ENCODE data around the gene CAB39. TPM values are rescaled to one million over a fixed set of nuclear protein-coding genes. Genes with fewer than 3 reads are reported as not detected.

Gene CAB39
- total and polyA plus RNA-seq, 2 donors (not counting 1 experiment from before 2014, with no cell fraction given): 21.7 to 75.7 TPM

GRCh38 chr2:230669386-230669950, 43.2 kb upstream of the CAB39 start:
- H3K4me2 ChIP-seq (replicated peaks; ENCODE audit: low read depth, low read length, poor library complexity, severe bottlenecking): no peak overlapping the region
- Mint-ChIP-seq H3K27ac (no peak overlapping the region), H3K4me1 (peaks cover 42% of the 10 kb centered on the region), H3K9me3 (ENCODE audit: insufficient read depth) (no peaks in the 10 kb centered on the region), H3K27me3 (no peaks in the 10 kb centered on the region), H3K4me3 (no peak overlapping the region)
- no peak overlapping the region for H3K4me3 ChIP-seq (ENCODE audit: control extremely low read depth in 1 of 5, extremely low read depth in 1 of 5, insufficient read depth in 1 of 5, low read depth in 2 of 5, low read length in 4 of 5)
- peaks cover 24 to 44% of the 10 kb centered on the region in 2 donors for H3K4me1 ChIP-seq (ENCODE audit: control insufficient read depth in 2 of 2, insufficient read depth in 2 of 2, low read length in 2 of 2)
- H3K27ac ChIP-seq (ENCODE audit: low read length in 2 of 2): no peak overlapping the region
- H3K27me3 ChIP-seq (replicated peaks in 1 of 4; ENCODE audit: control extremely low read depth in 1 of 4, control insufficient read depth in 3 of 4, insufficient read depth in 4 of 4, low read length in 3 of 4): no peaks in the 10 kb centered on the region
- no peaks in the 10 kb centered on the region for H3K36me3 ChIP-seq (replicated peaks in 1 of 2; ENCODE audit: control extremely low read depth in 1 of 2, control insufficient read depth in 1 of 2, extremely low read depth in 1 of 2, insufficient read depth in 2 of 2, low read length in 1 of 2)
- H4K20me1 ChIP-seq (ENCODE audit: control insufficient read depth, insufficient read depth, low read length, poor library complexity, severe bottlenecking): no peaks in the 10 kb centered on the region
- H2AFZ ChIP-seq (ENCODE audit: insufficient read depth, low read depth, low read length, poor library complexity, severe bottlenecking): no peak overlapping the region
- TF ChIP-seq, protein P1, sequence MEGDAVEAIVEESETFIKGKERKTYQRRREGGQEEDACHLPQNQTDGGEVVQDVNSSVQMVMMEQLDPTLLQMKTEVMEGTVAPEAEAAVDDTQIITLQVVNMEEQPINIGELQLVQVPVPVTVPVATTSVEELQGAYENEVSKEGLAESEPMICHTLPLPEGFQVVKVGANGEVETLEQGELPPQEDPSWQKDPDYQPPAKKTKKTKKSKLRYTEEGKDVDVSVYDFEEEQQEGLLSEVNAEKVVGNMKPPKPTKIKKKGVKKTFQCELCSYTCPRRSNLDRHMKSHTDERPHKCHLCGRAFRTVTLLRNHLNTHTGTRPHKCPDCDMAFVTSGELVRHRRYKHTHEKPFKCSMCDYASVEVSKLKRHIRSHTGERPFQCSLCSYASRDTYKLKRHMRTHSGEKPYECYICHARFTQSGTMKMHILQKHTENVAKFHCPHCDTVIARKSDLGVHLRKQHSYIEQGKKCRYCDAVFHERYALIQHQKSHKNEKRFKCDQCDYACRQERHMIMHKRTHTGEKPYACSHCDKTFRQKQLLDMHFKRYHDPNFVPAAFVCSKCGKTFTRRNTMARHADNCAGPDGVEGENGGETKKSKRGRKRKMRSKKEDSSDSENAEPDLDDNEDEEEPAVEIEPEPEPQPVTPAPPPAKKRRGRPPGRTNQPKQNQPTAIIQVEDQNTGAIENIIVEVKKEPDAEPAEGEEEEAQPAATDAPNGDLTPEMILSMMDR (IDR thresholded peaks at IDR 0.05): no peak
- no peak for TF ChIP-seq EZH2 (IDR thresholded peaks at IDR 0.05; ENCODE audit: borderline replicate concordance, insufficient read depth, low read depth, low read length, poor library complexity, severe bottlenecking)
- intact Hi-C loops (cut with micrococcal nuclease): no loop called here
- 96% methylated on average over 7 of the region's 8 CpGs for WGBS (ENCODE audit: insufficient coverage)
- DNase-seq: no peak
- POLR2A ChIA-PET: interaction anchor here (0.6 kb wide), 2 partner anchors 36 to 41 kb away, joined by 3 to 4 read pairs; no protein-coding TSS in a partner anchor
- no peaks in the 10 kb centered on the region for H3K9me3 ChIP-seq (ENCODE audit: control extremely low read depth in 1 of 3, control insufficient read depth in 2 of 3, insufficient read depth in 1 of 3, low read length in 2 of 3)
- CTCF ChIA-PET: interaction anchor here (1.0 kb wide), 1 partner anchor 129 kb away, joined by 3 read pairs; no protein-coding TSS in a partner anchor
- ATAC-seq (ENCODE audit: low read depth): no peak
- H3K9ac ChIP-seq (ENCODE audit: low read length): no peak overlapping the region
- H3K79me2 ChIP-seq (ENCODE audit: control insufficient read depth, insufficient read depth, low read length): no peaks in the 10 kb centered on the region

DNA sequence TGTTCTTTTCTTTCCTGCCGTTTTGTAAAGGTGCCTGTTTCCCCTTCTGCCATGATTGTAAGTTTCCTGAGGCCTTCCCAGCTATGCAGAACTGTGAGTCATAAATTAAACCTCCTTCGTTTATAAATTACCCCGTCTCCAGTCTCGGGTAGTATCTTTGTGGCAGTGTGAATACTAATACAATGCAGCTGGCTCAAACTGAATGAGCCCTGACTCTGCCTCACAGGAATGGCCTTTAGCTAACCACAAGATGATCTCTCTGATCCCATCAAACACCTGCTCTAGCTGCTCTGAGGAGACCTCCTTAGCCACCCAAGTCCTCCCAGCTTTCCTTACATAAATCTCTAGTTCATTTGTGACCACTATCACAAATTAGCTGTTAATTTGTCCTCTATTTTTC, 41.5 kb upstream of the CAB39 start:
- POLR2A ChIA-PET: no interaction called here
- CTCF ChIA-PET: interaction anchor here (0.6 to 1.4 kb wide), 3 partner anchors 9 to 1909 kb away, joined by 3 to 4 read pairs (median 3); no protein-coding TSS in a partner anchor
- Histone ChIP-seq H3K27ac (ENCODE audit: low read length in 2 of 2) (no peak overlapping the region), H4K20me1 (ENCODE audit: control insufficient read depth, insufficient read depth, low read length, poor library complexity, severe bottlenecking) (no peaks in the 10 kb centered on the region), H3K4me2 (replicated peaks; ENCODE audit: low read depth, low read length, poor library complexity, severe bottlenecking) (no peak overlapping the region), H3K79me2 (ENCODE audit: control insufficient read depth, insufficient read depth, low read length) (no peaks in the 10 kb centered on the region), H3K36me3 (replicated peaks in 1 of 2; ENCODE audit: control extremely low read depth in 1 of 2, control insufficient read depth in 1 of 2, extremely low read depth in 1 of 2, insufficient read depth in 2 of 2, low read length in 1 of 2) (no peaks in the 10 kb centered on the region), H2AFZ (ENCODE audit: insufficient read depth, low read depth, low read length, poor library complexity, severe bottlenecking) (no peak overlapping the region), H3K4me3 (ENCODE audit: control extremely low read depth in 1 of 5, extremely low read depth in 1 of 5, insufficient read depth in 1 of 5, low read depth in 2 of 5, low read length in 4 of 5) (no peak overlapping the region), H3K9ac (ENCODE audit: low read length) (no peak overlapping the region), H3K4me1 (ENCODE audit: control insufficient read depth in 2 of 2, insufficient read depth in 2 of 2, low read length in 2 of 2) (peaks cover 24 to 34% of the 10 kb centered on the region in 2 donors), H3K9me3 (ENCODE audit: control extremely low read depth in 1 of 3, control insufficient read depth in 2 of 3, insufficient read depth in 1 of 3, low read length in 2 of 3) (no peaks in the 10 kb centered on the region), H3K27me3 (replicated peaks in 1 of 4; ENCODE audit: control extremely low read depth in 1 of 4, control insufficient read depth in 3 of 4, insufficient read depth in 4 of 4, low read length in 3 of 4) (no peaks in the 10 kb centered on the region)
- Mint-ChIP-seq H3K27ac (no peak overlapping the region), H3K4me3 (no peak overlapping the region), H3K9me3 (ENCODE audit: insufficient read depth) (no peaks in the 10 kb centered on the region), H3K27me3 (no peaks in the 10 kb centered on the region), H3K4me1 (peaks cover 32% of the 10 kb centered on the region)
- ATAC-seq (ENCODE audit: low read depth) (no peak), DNase-seq (no peak)
- TF ChIP-seq, protein P1 (IDR thresholded peaks at IDR 0.05): no peak
- TF ChIP-seq EZH2 (IDR thresholded peaks at IDR 0.05; ENCODE audit: borderline replicate concordance, insufficient read depth, low read depth, low read length, poor library complexity, severe bottlenecking): no peak
- intact Hi-C loops (cut with micrococcal nuclease): no loop called here
- WGBS (ENCODE audit: insufficient coverage): 83% methylated on average over 1 of the region's 4 CpGs

All from B cell (primary cell).